Measurements from ENCODE around the gene ZFHX3. TPM values are rescaled to one million over a fixed set of nuclear protein-coding genes. Genes with fewer than 3 reads are reported as not detected.

Gene ZFHX3
- total and polyA plus RNA-seq, 9 of the 15 experiments (the other 6 are each of a cell fraction or from before 2014, with no cell fraction given) = 0.01 to 0.23 (median 0.06) TPM; not detected in 4

DNA sequence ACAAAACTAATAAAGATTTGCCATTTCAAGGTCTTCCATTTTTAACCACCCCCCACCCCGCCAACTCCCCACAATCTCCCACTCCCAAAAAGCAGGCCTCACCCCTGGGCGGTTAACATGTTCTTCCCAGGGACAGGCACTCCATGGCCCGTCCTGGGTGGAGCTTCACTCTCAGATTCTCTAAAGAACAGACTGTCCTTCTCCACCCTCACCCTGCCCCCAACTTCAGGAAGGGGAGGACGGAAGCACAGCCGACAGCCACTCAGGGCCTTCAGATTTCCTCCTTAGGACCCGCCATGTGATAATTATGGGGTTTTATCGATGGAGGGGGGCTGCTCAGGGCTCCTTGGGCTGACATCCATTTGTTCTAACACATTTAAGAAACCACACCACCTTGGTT lies 61.9 kb downstream of the ZFHX3 start:
- Histone ChIP-seq H3K4me1 (replicated peaks in 1 of 2; ENCODE audit: control insufficient read depth in 2 of 2, insufficient read depth in 2 of 2, low read length in 2 of 2) (no peaks in the 10 kb centered on the region; a peak in 1 of 5 replicates), H3K4me3 (no peak overlapping the region), H3K9ac (ENCODE audit: insufficient read depth in 1 of 2, low read depth in 2 of 2, low read length in 2 of 2) (no peak overlapping the region), H3K4me2 (ENCODE audit: insufficient read depth, low read length) (no peak overlapping the region), H2AFZ (ENCODE audit: low read depth, low read length) (no peak overlapping the region), H3K27me3 (ENCODE audit: control insufficient read depth in 2 of 2, insufficient read depth in 2 of 2, low read length in 2 of 2) (peaks cover 10 to 61% of the 10 kb centered on the region in 2 experiments; a peak in 3 of 5 replicates), H3K79me2 (ENCODE audit: control insufficient read depth, insufficient read depth, low read length) (no peaks in the 10 kb centered on the region), H3K36me3 (ENCODE audit: control insufficient read depth, insufficient read depth, low read length) (no peaks in the 10 kb centered on the region), H3K9me1 (ENCODE audit: control insufficient read depth, insufficient read depth, low read length) (no peaks in the 10 kb centered on the region), H3K9me3 (replicated peaks; ENCODE audit: control insufficient read depth, insufficient read depth, low read depth, low read length) (no peaks in the 10 kb centered on the region), H3K27ac (ENCODE audit: extremely low read depth, low read depth, low read length) (no peak overlapping the region), H4K20me1 (replicated peaks; ENCODE audit: control insufficient read depth, insufficient read depth, low read length) (no peaks in the 10 kb centered on the region)
- ChIA-PET POLR2A (interaction anchor here (0.6 kb wide), 1 partner anchor 1259 kb away, joined by 3 read pairs; no protein-coding TSS in a partner anchor), CTCF (ENCODE audit: low intra/inter-chr PET ratio) (no interaction called here)
- TF ChIP-seq CREM (IDR thresholded peaks at IDR 0.05; ENCODE audit: low read depth) (no peak), DPF2 (IDR thresholded peaks at IDR 0.05) (no peak), BCOR (IDR thresholded peaks at IDR 0.05) (no peak), CXXC5 (CRISPR knock-in tag; IDR thresholded peaks at IDR 0.05) (no peak), RBM25 (IDR thresholded peaks at IDR 0.05; ENCODE audit: low read depth, low read length, severe bottlenecking) (no peak), BRD9 (IDR thresholded peaks at IDR 0.05; ENCODE audit: low read depth, partially characterized antibody) (no peak), STAG1 (CRISPR knock-in tag; IDR thresholded peaks at IDR 0.05; ENCODE audit: borderline replicate concordance) (no peak), CBFA2T3 (IDR thresholded peaks at IDR 0.05) (no peak), NFXL1 (CRISPR knock-in tag; IDR thresholded peaks at IDR 0.05) (no peak), KAT7 (CRISPR knock-in tag; IDR thresholded peaks at IDR 0.05; ENCODE audit: borderline replicate concordance) (no peak), HMG20B (CRISPR knock-in tag; IDR thresholded peaks at IDR 0.05) (no peak), ZNF232 (CRISPR knock-in tag; IDR thresholded peaks at IDR 0.05) (no peak), JUND (IDR thresholded peaks at IDR 0.05; ENCODE audit: borderline replicate concordance, low read depth, low read length) (no peak), JUND (tag; IDR thresholded peaks at IDR 0.05; ENCODE audit: borderline replicate concordance, low read depth, low read length) (no peak), ARHGAP35 (IDR thresholded peaks at IDR 0.05; ENCODE audit: partially characterized antibody) (no peak)
- TF ChIP-seq, protein P1, sequence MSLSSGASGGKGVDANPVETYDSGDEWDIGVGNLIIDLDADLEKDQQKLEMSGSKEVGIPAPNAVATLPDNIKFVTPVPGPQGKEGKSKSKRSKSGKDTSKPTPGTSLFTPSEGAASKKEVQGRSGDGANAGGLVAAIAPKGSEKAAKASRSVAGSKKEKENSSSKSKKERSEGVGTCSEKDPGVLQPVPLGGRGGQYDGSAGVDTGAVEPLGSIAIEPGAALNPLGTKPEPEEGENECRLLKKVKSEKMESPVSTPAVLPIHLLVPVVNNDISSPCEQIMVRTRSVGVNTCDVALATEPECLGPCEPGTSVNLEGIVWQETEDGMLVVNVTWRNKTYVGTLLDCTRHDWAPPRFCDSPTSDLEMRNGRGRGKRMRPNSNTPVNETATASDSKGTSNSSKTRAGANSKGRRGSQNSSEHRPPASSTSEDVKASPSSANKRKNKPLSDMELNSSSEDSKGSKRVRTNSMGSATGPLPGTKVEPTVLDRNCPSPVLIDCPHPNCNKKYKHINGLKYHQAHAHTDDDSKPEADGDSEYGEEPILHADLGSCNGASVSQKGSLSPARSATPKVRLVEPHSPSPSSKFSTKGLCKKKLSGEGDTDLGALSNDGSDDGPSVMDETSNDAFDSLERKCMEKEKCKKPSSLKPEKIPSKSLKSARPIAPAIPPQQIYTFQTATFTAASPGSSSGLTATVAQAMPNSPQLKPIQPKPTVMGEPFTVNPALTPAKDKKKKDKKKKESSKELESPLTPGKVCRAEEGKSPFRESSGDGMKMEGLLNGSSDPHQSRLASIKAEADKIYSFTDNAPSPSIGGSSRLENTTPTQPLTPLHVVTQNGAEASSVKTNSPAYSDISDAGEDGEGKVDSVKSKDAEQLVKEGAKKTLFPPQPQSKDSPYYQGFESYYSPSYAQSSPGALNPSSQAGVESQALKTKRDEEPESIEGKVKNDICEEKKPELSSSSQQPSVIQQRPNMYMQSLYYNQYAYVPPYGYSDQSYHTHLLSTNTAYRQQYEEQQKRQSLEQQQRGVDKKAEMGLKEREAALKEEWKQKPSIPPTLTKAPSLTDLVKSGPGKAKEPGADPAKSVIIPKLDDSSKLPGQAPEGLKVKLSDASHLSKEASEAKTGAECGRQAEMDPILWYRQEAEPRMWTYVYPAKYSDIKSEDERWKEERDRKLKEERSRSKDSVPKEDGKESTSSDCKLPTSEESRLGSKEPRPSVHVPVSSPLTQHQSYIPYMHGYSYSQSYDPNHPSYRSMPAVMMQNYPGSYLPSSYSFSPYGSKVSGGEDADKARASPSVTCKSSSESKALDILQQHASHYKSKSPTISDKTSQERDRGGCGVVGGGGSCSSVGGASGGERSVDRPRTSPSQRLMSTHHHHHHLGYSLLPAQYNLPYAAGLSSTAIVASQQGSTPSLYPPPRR (CRISPR knock-in tag; IDR thresholded peaks at IDR 0.05; ENCODE audit: borderline replicate concordance) = no peak
- in situ Hi-C loops (cut with MboI) = no loop called here
- no peak for FAIRE-seq
- WGBS (ENCODE audit: insufficient coverage, low coverage, missing lambda C conversion rate) = 2% methylated on average over 6 of the region's 7 CpGs
- intact Hi-C loops (cut with micrococcal nuclease) = no loop called here
- DNase-seq (ENCODE audit: extremely low read depth in 1 of 4, low spot score in 3 of 4) = no peak
- no TSS peak for BruUV-seq (replicated peaks)
- ATAC-seq = no peak

Data from K562 (cell line).